GM23248 (cell line): ENCODE data around the gene ACTL8. TPM values are rescaled to one million over a fixed set of nuclear protein-coding genes. Genes with fewer than 3 reads are reported as not detected.

Experiments
- DNase-seq: peaks from one replicate; pipeline ENCODE4 v3.0.0-alpha.2; 2015
- H2AFZ ChIP-seq: fragments of 200-600 bp; sonication (generic); 2 replicates; pipeline ENCODE4 v1.6.1; 2016; ENCODE audit warnings: antibody characterized with exemption
- H3F3A ChIP-seq: fragments of 200-600 bp; sonication (generic); 2 replicates; pipeline ENCODE4 v1.6.1; 2016; ENCODE audit warnings: mild to moderate bottlenecking, antibody characterized with exemption, mixed run types; ENCODE audit not compliant: insufficient read depth
- H3K27ac ChIP-seq: fragments of 200-600 bp; sonication (generic); 2 replicates; pipeline ENCODE4 v1.5.1; 2016; ENCODE audit warnings: mild to moderate bottlenecking
- H3K27me3 ChIP-seq: fragments of 200-600 bp; sonication (generic); replicated peaks from 2 replicates; pipeline ENCODE4 v1.6.1; 2016; ENCODE audit warnings: mild to moderate bottlenecking; ENCODE audit not compliant: insufficient read depth
- H3K36me3 ChIP-seq: fragments of 200-600 bp; sonication (generic); 2 replicates; pipeline ENCODE4 v1.6.1; 2016; ENCODE audit warnings: low read depth, mild to moderate bottlenecking
- H3K4me1 ChIP-seq: fragments of 200-600 bp; sonication (generic); 2 replicates; pipeline ENCODE4 v1.6.1; 2016; ENCODE audit warnings: mild to moderate bottlenecking; ENCODE audit not compliant: insufficient read depth
- H3K4me2 ChIP-seq: fragments of 200-600 bp; sonication (generic); one replicate; pipeline ENCODE4 v1.6.1; 2016; ENCODE audit warnings: mild to moderate bottlenecking; ENCODE audit not compliant: unreplicated experiment
- H3K4me3 ChIP-seq: fragments of 200-600 bp; sonication (generic); 2 replicates; pipeline ENCODE4 v1.5.1; 2016; ENCODE audit warnings: mild to moderate bottlenecking
- H3K79me2 ChIP-seq: fragments of 200-600 bp; sonication (generic); 2 replicates; pipeline ENCODE4 v1.6.1; 2016; ENCODE audit warnings: mild to moderate bottlenecking; ENCODE audit not compliant: insufficient read depth
- H3K9ac ChIP-seq: fragments of 200-600 bp; sonication (generic); 2 replicates; pipeline ENCODE4 v1.6.1; 2016; ENCODE audit warnings: mild to moderate bottlenecking
- H3K9me2 ChIP-seq: fragments of 200-600 bp; sonication (generic); 2 replicates; pipeline ENCODE4 v1.6.1; 2016; ENCODE audit warnings: mixed run types, mild to moderate bottlenecking, moderate library complexity; ENCODE audit not compliant: insufficient read depth
- H3K9me3 ChIP-seq: fragments of 200-600 bp; sonication (generic); one replicate; pipeline ENCODE4 v1.6.1; 2017; ENCODE audit warnings: low read depth
- H4K20me1 ChIP-seq: fragments of 200-600 bp; sonication (generic); 2 replicates; pipeline ENCODE4 v1.6.0; 2016; ENCODE audit not compliant: insufficient read depth
- EZH2 ChIP-seq: fragments of 200-600 bp; sonication (generic); IDR thresholded peaks from 2 replicates; pipeline ENCODE4 v1.6.1; 2018; ENCODE audit warnings: antibody characterized with exemption, mild to moderate bottlenecking; ENCODE audit not compliant: insufficient read depth, poor library complexity, severe bottlenecking
- EZH2phosphoT487 ChIP-seq: fragments of 200-600 bp; sonication (generic); IDR thresholded peaks from 2 replicates; pipeline ENCODE4 v1.6.1; 2018; ENCODE audit warnings: antibody characterized with exemption, moderate library complexity, mild to moderate bottlenecking, low read depth; ENCODE audit not compliant: insufficient read depth
- WGBS, 2 experiments: methylation state at CpG; one replicate each; pipeline ENCODE4 v1.1.6; 2015 to 2017; ENCODE audit warnings: low lambda C conversion rate in 2 of 2, low coverage in 1 of 2; ENCODE audit errors: missing lambda C conversion rate in 2 of 2; 5-methylcytosine and 5-hydroxymethylcytosine counted together
- in situ Hi-C: fragments of 300-500 bp; cut with MboI; formaldehyde crosslinking; loops from 2 replicates; pipeline ENCODE4 v1.15.0; 2020
- polyA plus RNA-seq: library from polyadenylated mRNA; unstranded; fragments of >200 nt; fragmentation: Nextera tagmentation; extraction: Ambion mirVana; gene quantifications from 2 replicates; pipeline ENCODE4 v1.2.1, GENCODE V29; 2016
- total RNA-seq: library from RNA; depleted of rRNA; stranded (reverse); fragments of >200 nt; shearing (Covaris generic); gene quantifications from 2 replicates; pipeline ENCODE4 v1.2.3, GENCODE V29; 2014

The ACTL8 gene
- total and polyA plus RNA-seq, 2 experiments from 2014 or later = 0.11 TPM; not detected in 1

- H3K27ac ChIP-seq = no peak overlapping the region
- no peaks in the 10 kb centered on the region for H3K4me1 ChIP-seq
- no peak overlapping the region for H3K4me3 ChIP-seq
- no peaks in the 10 kb centered on the region for H3K36me3 ChIP-seq
- H3K9me3 ChIP-seq = no peaks in the 10 kb centered on the region
- H3K9ac ChIP-seq = no peak overlapping the region
- H3K4me2 ChIP-seq = no peak overlapping the region
- no peaks in the 10 kb centered on the region for H3F3A ChIP-seq
- 35 to 39% methylated on average over 7 to 9 of the region's 9 CpGs for WGBS, 2 experiments
- H3K9me2 ChIP-seq = no peaks in the 10 kb centered on the region
- in situ Hi-C loops = no loop called here
- H3K27me3 ChIP-seq = no peaks in the 10 kb centered on the region
- no peaks in the 10 kb centered on the region for H4K20me1 ChIP-seq
- TF ChIP-seq EZH2 (no peak), EZH2phosphoT487 (no peak)
- no peak overlapping the region for H2AFZ ChIP-seq
- no peaks in the 10 kb centered on the region for H3K79me2 ChIP-seq
- no peak for DNase-seq
These were observed 35.9 kb downstream of the ACTL8 start for GRCh38 chr1:17791055-17791390.

DNA sequence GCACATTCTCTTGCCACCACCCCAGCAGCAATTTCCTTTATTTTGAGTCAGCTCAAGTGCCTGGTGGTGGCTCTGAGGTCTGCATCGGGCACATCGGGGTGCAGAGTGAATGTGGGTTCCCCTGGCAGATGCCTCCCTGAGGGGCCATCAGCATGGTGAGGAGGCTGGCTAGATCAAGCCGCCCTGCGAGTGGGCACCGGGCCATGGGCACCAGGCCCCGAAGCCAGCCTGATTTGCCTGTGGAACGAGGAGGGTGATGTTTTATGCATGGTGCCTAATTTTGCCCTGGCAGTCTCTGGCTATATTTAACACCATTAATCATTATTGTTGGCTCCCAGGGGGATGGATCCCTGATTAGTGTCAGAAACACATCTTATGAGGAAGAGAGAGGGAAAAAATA is 36.3 kb downstream of the ACTL8 start:
- H3K27me3 ChIP-seq = no peaks in the 10 kb centered on the region
- H2AFZ ChIP-seq = no peak overlapping the region
- H3K79me2 ChIP-seq = no peaks in the 10 kb centered on the region
- TF ChIP-seq EZH2 = no peak
- TF ChIP-seq EZH2phosphoT487 = no peak
- H3K4me3 ChIP-seq = no peak overlapping the region
- no peaks in the 10 kb centered on the region for H3K9me2 ChIP-seq
- H3F3A ChIP-seq = no peaks in the 10 kb centered on the region
- no peaks in the 10 kb centered on the region for H3K36me3 ChIP-seq
- H3K4me2 ChIP-seq = no peak overlapping the region
- DNase-seq = no peak
- 74 to 77% methylated on average over 7 of the region's 7 CpGs for WGBS, 2 experiments
- H4K20me1 ChIP-seq = no peaks in the 10 kb centered on the region
- no peaks in the 10 kb centered on the region for H3K9me3 ChIP-seq
- H3K9ac ChIP-seq = no peak overlapping the region
- no peaks in the 10 kb centered on the region for H3K4me1 ChIP-seq
- in situ Hi-C loops = no loop called here
- no peak overlapping the region for H3K27ac ChIP-seq

DNA sequence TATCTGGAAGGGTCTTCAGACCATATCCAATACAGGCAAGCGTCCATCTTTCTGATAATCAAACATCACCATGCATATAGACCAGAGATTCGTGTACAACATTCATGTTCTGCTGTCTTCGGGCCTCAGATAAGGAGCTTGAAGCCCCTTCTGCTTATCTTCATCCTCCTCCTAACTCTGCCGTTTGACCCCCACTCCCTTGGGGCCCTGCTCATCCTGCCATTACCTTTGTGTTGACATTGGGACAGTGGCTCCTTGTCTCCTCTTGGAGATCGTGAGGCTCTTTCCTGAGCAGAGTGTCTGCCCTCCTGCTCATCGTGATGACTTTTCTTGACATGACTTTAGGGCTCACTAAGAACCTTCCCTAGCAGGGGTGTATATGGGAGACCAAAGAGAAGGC is 37.3 kb downstream of the ACTL8 start:
- TF ChIP-seq EZH2 = no peak
- TF ChIP-seq EZH2phosphoT487 = no peak
- H3K4me3 ChIP-seq = no peak overlapping the region
- no peak for DNase-seq
- no peak overlapping the region for H2AFZ ChIP-seq
- no peaks in the 10 kb centered on the region for H3K36me3 ChIP-seq
- 36 to 39% methylated on average over 6 of the region's 6 CpGs for WGBS, 2 experiments
- no peaks in the 10 kb centered on the region for H3F3A ChIP-seq
- H4K20me1 ChIP-seq = no peaks in the 10 kb centered on the region
- H3K9me2 ChIP-seq = no peaks in the 10 kb centered on the region
- no peaks in the 10 kb centered on the region for H3K9me3 ChIP-seq
- H3K27me3 ChIP-seq = no peaks in the 10 kb centered on the region
- no peak overlapping the region for H3K4me2 ChIP-seq
- in situ Hi-C loops = no loop called here
- no peak overlapping the region for H3K9ac ChIP-seq
- H3K27ac ChIP-seq = no peak overlapping the region
- H3K4me1 ChIP-seq = peaks cover 1% of the 10 kb centered on the region; the same call in 1 of the 2 replicates
- H3K79me2 ChIP-seq = no peaks in the 10 kb centered on the region

- WGBS, 2 experiments = 29 to 32% methylated on average over 15 of the region's 15 CpGs
- in situ Hi-C loops = no loop called here
- no peaks in the 10 kb centered on the region for H3F3A ChIP-seq
These were observed 40.1 kb downstream of the ACTL8 start for GRCh38 chr1:17795081-17795809.

More at GRCh38 chr1:17795081-17795809, 40.1 kb downstream of the ACTL8 start:
- Histone ChIP-seq H2AFZ (no peak overlapping the region), H3K4me1 (peaks cover 4% of the 10 kb centered on the region), H3K9me3 (no peaks in the 10 kb centered on the region), H4K20me1 (no peaks in the 10 kb centered on the region), H3K27me3 (no peaks in the 10 kb centered on the region), H3K27ac (no peak overlapping the region), H3K9me2 (no peaks in the 10 kb centered on the region), H3K4me3 (no peak overlapping the region), H3K36me3 (no peaks in the 10 kb centered on the region), H3K4me2 (no peak overlapping the region), H3K79me2 (no peaks in the 10 kb centered on the region), H3K9ac (no peak overlapping the region)
- no peak for DNase-seq
- TF ChIP-seq EZH2 (no peak), EZH2phosphoT487 (no peak)
